OCI-LY1 (cell line): ENCODE measurements around the gene ADGRA3.

ENCODE experiments used
- EZH2 ChIP-seq: fragments of 200-600 bp; sonication (generic), shearing (Covaris generic); IDR thresholded peaks from 2 replicates; pipeline ENCODE4 v1.8.0; 2017; ENCODE audit warnings: borderline replicate concordance, mixed run types, mild to moderate bottlenecking, antibody characterized with exemption, low read length, moderate library complexity, mixed read lengths
- TF ChIP-seq, protein P1 (sequence below): fragments of 200-600 bp; sonication (generic), shearing (Covaris generic); IDR thresholded peaks from 2 replicates; pipeline ENCODE4 v1.5.1; 2017; ENCODE audit warnings: mild to moderate bottlenecking, antibody characterized with exemption, low read length, moderate library complexity, mixed read lengths

DNA sequence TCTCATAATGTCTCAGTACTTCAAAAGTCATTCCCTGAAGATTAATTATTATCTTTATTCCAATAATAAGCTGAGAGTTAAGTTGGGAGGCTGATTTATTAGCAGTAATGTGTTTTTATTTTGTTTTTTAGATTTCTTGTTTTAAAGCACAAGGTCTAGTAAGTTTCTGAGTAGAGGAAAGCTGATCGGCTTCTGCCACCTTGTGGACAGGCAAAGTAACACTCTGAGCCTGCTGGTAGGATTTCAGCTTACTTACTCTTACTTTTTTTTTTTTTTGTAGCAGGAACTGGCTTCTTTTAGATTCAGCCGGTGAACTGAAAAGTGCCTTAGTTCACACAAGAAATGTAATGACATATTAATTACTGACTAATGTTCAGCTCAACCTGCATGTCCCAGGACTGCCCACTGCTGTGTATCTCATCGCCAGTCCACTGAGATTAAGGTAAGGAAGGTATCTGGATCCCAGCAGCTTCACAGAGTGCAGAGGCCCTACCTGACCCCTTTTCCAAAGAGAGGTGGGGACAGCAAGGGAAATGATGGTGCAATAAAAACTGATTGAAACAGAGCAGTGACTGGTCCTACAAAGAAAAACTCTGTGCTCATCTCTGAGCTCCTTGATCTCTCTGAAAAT is 126.5 kb downstream of the ADGRA3 start:
- TF ChIP-seq, protein P1, sequence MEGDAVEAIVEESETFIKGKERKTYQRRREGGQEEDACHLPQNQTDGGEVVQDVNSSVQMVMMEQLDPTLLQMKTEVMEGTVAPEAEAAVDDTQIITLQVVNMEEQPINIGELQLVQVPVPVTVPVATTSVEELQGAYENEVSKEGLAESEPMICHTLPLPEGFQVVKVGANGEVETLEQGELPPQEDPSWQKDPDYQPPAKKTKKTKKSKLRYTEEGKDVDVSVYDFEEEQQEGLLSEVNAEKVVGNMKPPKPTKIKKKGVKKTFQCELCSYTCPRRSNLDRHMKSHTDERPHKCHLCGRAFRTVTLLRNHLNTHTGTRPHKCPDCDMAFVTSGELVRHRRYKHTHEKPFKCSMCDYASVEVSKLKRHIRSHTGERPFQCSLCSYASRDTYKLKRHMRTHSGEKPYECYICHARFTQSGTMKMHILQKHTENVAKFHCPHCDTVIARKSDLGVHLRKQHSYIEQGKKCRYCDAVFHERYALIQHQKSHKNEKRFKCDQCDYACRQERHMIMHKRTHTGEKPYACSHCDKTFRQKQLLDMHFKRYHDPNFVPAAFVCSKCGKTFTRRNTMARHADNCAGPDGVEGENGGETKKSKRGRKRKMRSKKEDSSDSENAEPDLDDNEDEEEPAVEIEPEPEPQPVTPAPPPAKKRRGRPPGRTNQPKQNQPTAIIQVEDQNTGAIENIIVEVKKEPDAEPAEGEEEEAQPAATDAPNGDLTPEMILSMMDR: peak; percentile 59
- TF ChIP-seq EZH2: no peak
